NK-92 (cell line): Measurements from ENCODE around the gene CEP120.
"Not testable (repeated sequence)": the region's sequence is repeated elsewhere in the genome, so short reads cannot be mapped to it uniquely, and the experiment has no call there.

Experiments used
- DNase-seq: peaks from one replicate; lab custom pipeline; 2025; ENCODE audit not compliant: unreplicated experiment; lab: John Stamatoyannopoulos, UW

CEP120 gene

GRCh38 chr5:123439709-123440108 is 16.5 kb upstream of the CEP120 start:
- DNase-seq = no peak

GRCh38 chr5:123438902-123439301 is 15.7 kb upstream of the CEP120 start:
- no peak for DNase-seq

GRCh38 chr5:123438244-123438643 is 15.0 kb upstream of the CEP120 start:
- DNase-seq = no peak

- DNase-seq = no peak
Measured at GRCh38 chr5:123436201-123436600, 13.0 kb upstream of the CEP120 start.

- DNase-seq = no peak
Measured at GRCh38 chr5:123434796-123435195, 11.6 kb upstream of the CEP120 start.

GRCh38 chr5:123433596-123433995 is 10.4 kb upstream of the CEP120 start:
- no peak for DNase-seq

- DNase-seq = not testable (repeated sequence)
Measured at GRCh38 chr5:123430441-123430840, 7.2 kb upstream of the CEP120 start.

GRCh38 chr5:123429993-123430392 is 6.8 kb upstream of the CEP120 start:
- no peak for DNase-seq

GRCh38 chr5:123429221-123429954 is 6.2 kb upstream of the CEP120 start:
- DNase-seq = no peak

GRCh38 chr5:123428521-123429220 is 5.5 kb upstream of the CEP120 start:
- DNase-seq = no peak

- DNase-seq = no peak
Measured at GRCh38 chr5:123427281-123427680, 4.1 kb upstream of the CEP120 start.

GRCh38 chr5:123425431-123425830 is 2.2 kb upstream of the CEP120 start:
- no peak for DNase-seq

GRCh38 chr5:123422433-123423277 is 548 bp downstream of the CEP120 start:
- no peak for DNase-seq

GRCh38 chr5:123421773-123422172 is 1.4 kb downstream of the CEP120 start:
- DNase-seq = no peak

- DNase-seq = no peak
Measured at GRCh38 chr5:123414974-123415373, 8.2 kb downstream of the CEP120 start.

GRCh38 chr5:123412206-123412605 is 11.0 kb downstream of the CEP120 start:
- no peak for DNase-seq

- DNase-seq = not testable (repeated sequence)
Measured at GRCh38 chr5:123401999-123402398, 21.2 kb downstream of the CEP120 start.

- DNase-seq = no peak
Measured at GRCh38 chr5:123401320-123401719, 21.9 kb downstream of the CEP120 start.

- DNase-seq = not testable (repeated sequence)
Measured at GRCh38 chr5:123400870-123401291, 22.3 kb downstream of the CEP120 start.

GRCh38 chr5:123398058-123398733 is 25.0 kb downstream of the CEP120 start:
- no peak for DNase-seq

- no peak for DNase-seq
Measured at GRCh38 chr5:123397538-123397937, 25.7 kb downstream of the CEP120 start.
